HG02943 (cell line): ENCODE data around the gene LIN54.
"Not testable (repeated sequence)": the region's sequence is repeated elsewhere in the genome, so short reads cannot be mapped to it uniquely, and the experiment has no call there.

Source experiments
- ATAC-seq: cut with Tn5 transposase; IDR thresholded peaks from one replicate; pipeline ENCODE4 v1.9.1; 2021; ENCODE audit warnings: mild to moderate bottlenecking, low read depth, moderate library complexity; ENCODE audit not compliant: unreplicated experiment

Gene LIN54

GRCh38 chr4:83012687-83013419 is 2.2 kb upstream of the LIN54 start:
- peak; percentile 78 for ATAC-seq

- ATAC-seq: peak; percentile 11
These were observed 1.6 kb upstream of the LIN54 start for GRCh38 chr4:83012200-83012686.

GRCh38 chr4:83011689-83012199 is 1.1 kb upstream of the LIN54 start:
- no peak for ATAC-seq

- no peak for ATAC-seq
These were observed 507 bp downstream of the LIN54 start for GRCh38 chr4:83010111-83010521.

GRCh38 chr4:83009529-83009928 is 1.1 kb downstream of the LIN54 start:
- no peak for ATAC-seq

- ATAC-seq: not testable (repeated sequence)
These were observed 7.4 kb downstream of the LIN54 start for GRCh38 chr4:83003044-83003791.

- no peak for ATAC-seq
These were observed 8.3 kb downstream of the LIN54 start for GRCh38 chr4:83002329-83002728.

- ATAC-seq: no peak
These were observed 11.7 kb downstream of the LIN54 start for GRCh38 chr4:82998898-82999297.

GRCh38 chr4:82994834-82995233 is 15.8 kb downstream of the LIN54 start:
- ATAC-seq: no peak

- ATAC-seq: peak; percentile 89
These were observed 20.8 kb downstream of the LIN54 start for GRCh38 chr4:82989575-82990429.

- ATAC-seq: no peak
These were observed 22.2 kb downstream of the LIN54 start for GRCh38 chr4:82988323-82988832.

- not testable (repeated sequence) for ATAC-seq
These were observed 23.1 kb downstream of the LIN54 start for GRCh38 chr4:82987519-82987918.

- ATAC-seq: no peak
These were observed 26.2 kb downstream of the LIN54 start for GRCh38 chr4:82984459-82984858.

GRCh38 chr4:82983444-82983843 is 27.2 kb downstream of the LIN54 start:
- no peak for ATAC-seq

- no peak for ATAC-seq
These were observed 29.5 kb downstream of the LIN54 start for GRCh38 chr4:82981138-82981537.

- ATAC-seq: no peak
These were observed 34.8 kb downstream of the LIN54 start for GRCh38 chr4:82975792-82976191.

GRCh38 chr4:82969414-82969813 is 41.2 kb downstream of the LIN54 start:
- no peak for ATAC-seq

GRCh38 chr4:82968972-82969371 is 41.7 kb downstream of the LIN54 start:
- ATAC-seq: no peak

- no peak for ATAC-seq
These were observed 44.9 kb downstream of the LIN54 start for GRCh38 chr4:82965763-82966162.

- no peak for ATAC-seq
These were observed 53.6 kb downstream of the LIN54 start for GRCh38 chr4:82957045-82957444.
